ENCODE measurements around the gene SEPSECS. TPM values are rescaled to one million over a fixed set of nuclear protein-coding genes. Genes with fewer than 3 reads are reported as not detected.

Gene SEPSECS
- total RNA-seq, 4 donors from 2014 or later = 6.9 to 22.8 (median 10.4) TPM

GRCh38 chr4:25184056-25184455 is 23.8 kb upstream of the SEPSECS start:
- intact Hi-C loops (cut with DNase I; ENCODE audit: low total_unique reads) = no loop called here
- H3K4me3 ChIP-seq = no peak overlapping the region
- no peaks in the 10 kb centered on the region for H3K4me1 ChIP-seq
- no peaks in the 10 kb centered on the region for H3K9me3 ChIP-seq
- no peaks in the 10 kb centered on the region for H3K36me3 ChIP-seq
- H3K27ac ChIP-seq = no peak overlapping the region
- no peak for DNase-seq
- no peaks in the 10 kb centered on the region for H3K27me3 ChIP-seq
- TF ChIP-seq CTCF (IDR thresholded peaks at IDR 0.05) (no peak), POLR2A (IDR thresholded peaks at IDR 0.05) (no peak)

GRCh38 chr4:25182937-25183336 is 22.7 kb upstream of the SEPSECS start:
- no peaks in the 10 kb centered on the region for H3K27me3 ChIP-seq
- no peaks in the 10 kb centered on the region for H3K36me3 ChIP-seq
- intact Hi-C loops (cut with DNase I; ENCODE audit: low total_unique reads) = no loop called here
- H3K9me3 ChIP-seq = no peaks in the 10 kb centered on the region
- peak overlapping the region in 1 of 2 donors; percentile 9 for H3K27ac ChIP-seq
- no peaks in the 10 kb centered on the region for H3K4me1 ChIP-seq
- no peak for DNase-seq
- no peak overlapping the region for H3K4me3 ChIP-seq
- TF ChIP-seq CTCF (IDR thresholded peaks at IDR 0.05) = no peak
- no peak for TF ChIP-seq POLR2A (IDR thresholded peaks at IDR 0.05)

- intact Hi-C loops (cut with DNase I; ENCODE audit: low total_unique reads) = no loop called here
Observed at GRCh38 chr4:25180524-25181131, 20.4 kb upstream of the SEPSECS start.

GRCh38 chr4:25178838-25179261 is 18.6 kb upstream of the SEPSECS start:
- TF ChIP-seq POLR2A (IDR thresholded peaks at IDR 0.05) = no peak
- TF ChIP-seq CTCF (IDR thresholded peaks at IDR 0.05) = no peak
- no peak for DNase-seq
- Histone ChIP-seq H3K4me1 (peaks cover 0 to 3% of the 10 kb centered on the region in 2 donors), H3K36me3 (no peaks in the 10 kb centered on the region), H3K27me3 (no peaks in the 10 kb centered on the region), H3K4me3 (no peak overlapping the region), H3K27ac (no peak overlapping the region), H3K9me3 (no peaks in the 10 kb centered on the region)
- intact Hi-C loops (cut with DNase I; ENCODE audit: low total_unique reads) = no loop called here

More at GRCh38 chr4:25180524-25181131, 20.4 kb upstream of the SEPSECS start:
- Histone ChIP-seq H3K4me3 (no peak overlapping the region), H3K36me3 (no peaks in the 10 kb centered on the region), H3K27ac (no peak overlapping the region), H3K27me3 (no peaks in the 10 kb centered on the region), H3K4me1 (no peaks in the 10 kb centered on the region), H3K9me3 (no peaks in the 10 kb centered on the region)
- peak in 2 of 4 experiments; percentile 11 to 20 for TF ChIP-seq CTCF (IDR thresholded peaks at IDR 0.05)
- no peak for TF ChIP-seq POLR2A (IDR thresholded peaks at IDR 0.05)
- no peak for DNase-seq

GRCh38 chr4:25177147-25177546 is 16.9 kb upstream of the SEPSECS start:
- DNase-seq = no peak
- Histone ChIP-seq H3K27me3 (no peaks in the 10 kb centered on the region), H3K4me3 (no peak overlapping the region), H3K4me1 (peaks cover 0 to 7% of the 10 kb centered on the region in 2 donors), H3K27ac (no peak overlapping the region), H3K36me3 (no peaks in the 10 kb centered on the region), H3K9me3 (no peaks in the 10 kb centered on the region)
- intact Hi-C loops (cut with DNase I; ENCODE audit: low total_unique reads) = no loop called here
- no peak for TF ChIP-seq CTCF (IDR thresholded peaks at IDR 0.05)
- no peak for TF ChIP-seq POLR2A (IDR thresholded peaks at IDR 0.05)
